HG03060 (cell line): ENCODE measurements around the gene RABL6.
"Not testable (repeated sequence)": the region's sequence is repeated elsewhere in the genome, so short reads cannot be mapped to it uniquely, and the experiment has no call there.

Source experiments
- ATAC-seq: cut with Tn5 transposase; IDR thresholded peaks from one replicate; pipeline ENCODE4 v1.9.1; 2021; ENCODE audit warnings: low read depth, moderate number of reproducible peaks; ENCODE audit not compliant: unreplicated experiment

RABL6 gene

GRCh38 chr9:136854842-136855460 is 47.2 kb downstream of the RABL6 start:
- ATAC-seq: no peak

- no peak for ATAC-seq
Measured at GRCh38 chr9:136855461-136856078, 47.8 kb downstream of the RABL6 start.

- no peak for ATAC-seq
Measured at GRCh38 chr9:136856079-136856476, 48.3 kb downstream of the RABL6 start.

- no peak for ATAC-seq
Measured at GRCh38 chr9:136856541-136857141, 48.9 kb downstream of the RABL6 start.

GRCh38 chr9:136857166-136857565 is 49.4 kb downstream of the RABL6 start:
- no peak for ATAC-seq

- ATAC-seq: no peak
Measured at GRCh38 chr9:136857581-136858412, 50.0 kb downstream of the RABL6 start.

- ATAC-seq: no peak
Measured at GRCh38 chr9:136858452-136858843, 50.7 kb downstream of the RABL6 start.

- no peak for ATAC-seq
Measured at GRCh38 chr9:136858844-136859757, 51.4 kb downstream of the RABL6 start.

- ATAC-seq: no peak
Measured at GRCh38 chr9:136860529-136860928, 52.8 kb downstream of the RABL6 start.

GRCh38 chr9:136860933-136861873 is 53.5 kb downstream of the RABL6 start:
- ATAC-seq: no peak

- no peak for ATAC-seq
Measured at GRCh38 chr9:136861874-136862457, 54.2 kb downstream of the RABL6 start.

GRCh38 chr9:136862849-136863622 is 55.3 kb downstream of the RABL6 start:
- ATAC-seq: no peak

- no peak for ATAC-seq
Measured at GRCh38 chr9:136863623-136864273, 56.0 kb downstream of the RABL6 start.

GRCh38 chr9:136865041-136865767 is 57.5 kb downstream of the RABL6 start:
- no peak for ATAC-seq

GRCh38 chr9:136865768-136866103 is 58.0 kb downstream of the RABL6 start:
- ATAC-seq: no peak

GRCh38 chr9:136866898-136867421 is 59.2 kb downstream of the RABL6 start:
- not testable (repeated sequence) for ATAC-seq

- no peak for ATAC-seq
Measured at GRCh38 chr9:136867480-136867879, 59.7 kb downstream of the RABL6 start.
